GM12872 (cell line): ENCODE data around the gene SMIM44.
A peak's percentile ranks its signal among the peaks of the same experiment; 100 is the strongest.

Source experiments
- TF ChIP-seq, protein P1 (sequence below): IDR thresholded peaks from 3 replicates; pipeline ENCODE4 v1.5.1; 2011; ENCODE audit warnings: low read depth, mild to moderate bottlenecking, low read length, moderate library complexity; ENCODE audit not compliant: insufficient read depth

SMIM44 gene

DNA sequence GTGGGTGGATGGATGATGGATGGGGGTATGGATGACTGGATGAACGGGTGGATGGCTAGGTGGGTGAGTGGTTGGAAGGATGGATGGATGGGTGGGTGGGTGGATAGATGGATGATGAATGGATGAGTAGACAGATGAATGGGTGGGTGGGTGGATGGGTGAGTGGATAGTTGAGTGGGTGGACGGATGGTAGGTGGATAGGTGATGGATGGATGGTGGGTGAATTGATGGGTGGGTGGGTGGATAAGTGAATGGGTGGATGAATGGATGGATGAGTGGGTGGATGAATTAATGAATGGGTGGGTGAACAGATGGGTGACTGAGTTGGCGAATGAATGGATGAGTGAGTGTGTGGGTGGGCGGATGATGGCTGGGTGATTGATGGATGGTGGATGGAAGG, 7.8 kb downstream of the SMIM44 start:
- TF ChIP-seq, protein P1, sequence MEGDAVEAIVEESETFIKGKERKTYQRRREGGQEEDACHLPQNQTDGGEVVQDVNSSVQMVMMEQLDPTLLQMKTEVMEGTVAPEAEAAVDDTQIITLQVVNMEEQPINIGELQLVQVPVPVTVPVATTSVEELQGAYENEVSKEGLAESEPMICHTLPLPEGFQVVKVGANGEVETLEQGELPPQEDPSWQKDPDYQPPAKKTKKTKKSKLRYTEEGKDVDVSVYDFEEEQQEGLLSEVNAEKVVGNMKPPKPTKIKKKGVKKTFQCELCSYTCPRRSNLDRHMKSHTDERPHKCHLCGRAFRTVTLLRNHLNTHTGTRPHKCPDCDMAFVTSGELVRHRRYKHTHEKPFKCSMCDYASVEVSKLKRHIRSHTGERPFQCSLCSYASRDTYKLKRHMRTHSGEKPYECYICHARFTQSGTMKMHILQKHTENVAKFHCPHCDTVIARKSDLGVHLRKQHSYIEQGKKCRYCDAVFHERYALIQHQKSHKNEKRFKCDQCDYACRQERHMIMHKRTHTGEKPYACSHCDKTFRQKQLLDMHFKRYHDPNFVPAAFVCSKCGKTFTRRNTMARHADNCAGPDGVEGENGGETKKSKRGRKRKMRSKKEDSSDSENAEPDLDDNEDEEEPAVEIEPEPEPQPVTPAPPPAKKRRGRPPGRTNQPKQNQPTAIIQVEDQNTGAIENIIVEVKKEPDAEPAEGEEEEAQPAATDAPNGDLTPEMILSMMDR: no peak

DNA sequence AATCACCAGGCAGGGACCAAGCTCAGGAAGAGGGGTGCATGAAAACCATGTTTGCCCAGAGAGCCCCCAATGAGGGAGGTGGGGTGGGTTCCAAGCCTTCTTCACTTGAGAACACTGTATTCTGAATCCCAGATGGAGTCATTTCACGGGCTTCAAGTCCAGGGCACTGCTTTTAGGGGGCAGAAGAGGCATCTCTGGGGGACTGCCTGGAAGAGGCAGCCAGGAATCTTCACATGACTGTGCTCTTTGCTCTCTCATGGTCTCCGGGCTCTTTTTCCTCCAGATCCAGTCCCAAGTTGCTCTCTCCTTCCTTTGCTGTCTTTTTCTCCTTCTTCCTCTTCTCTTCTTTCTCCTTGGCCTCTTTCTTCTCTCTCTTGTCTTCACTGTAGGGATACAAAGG, 8.6 kb downstream of the SMIM44 start:
- TF ChIP-seq, protein P1: no peak

DNA sequence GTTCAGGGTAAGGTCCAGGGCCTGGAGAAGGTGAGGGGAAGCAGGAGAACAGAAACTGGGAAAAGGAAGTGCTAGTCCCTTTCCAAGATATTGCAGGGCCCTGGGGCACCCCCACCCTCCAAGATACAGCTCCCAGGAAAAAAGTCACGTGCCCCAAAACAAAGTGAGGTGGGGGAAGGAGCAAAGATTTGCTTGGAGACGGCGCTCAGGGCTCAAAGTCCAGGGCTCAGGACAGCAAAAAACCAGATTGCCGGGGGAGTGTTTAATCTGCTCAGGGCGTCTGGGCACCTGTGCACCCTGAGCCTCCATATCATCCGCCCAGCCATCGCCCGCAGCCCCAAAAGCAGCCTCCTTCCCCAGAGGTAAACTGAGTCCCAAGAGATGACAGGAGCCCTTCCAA, 9.2 kb downstream of the SMIM44 start:
- TF ChIP-seq, protein P1: no peak

DNA sequence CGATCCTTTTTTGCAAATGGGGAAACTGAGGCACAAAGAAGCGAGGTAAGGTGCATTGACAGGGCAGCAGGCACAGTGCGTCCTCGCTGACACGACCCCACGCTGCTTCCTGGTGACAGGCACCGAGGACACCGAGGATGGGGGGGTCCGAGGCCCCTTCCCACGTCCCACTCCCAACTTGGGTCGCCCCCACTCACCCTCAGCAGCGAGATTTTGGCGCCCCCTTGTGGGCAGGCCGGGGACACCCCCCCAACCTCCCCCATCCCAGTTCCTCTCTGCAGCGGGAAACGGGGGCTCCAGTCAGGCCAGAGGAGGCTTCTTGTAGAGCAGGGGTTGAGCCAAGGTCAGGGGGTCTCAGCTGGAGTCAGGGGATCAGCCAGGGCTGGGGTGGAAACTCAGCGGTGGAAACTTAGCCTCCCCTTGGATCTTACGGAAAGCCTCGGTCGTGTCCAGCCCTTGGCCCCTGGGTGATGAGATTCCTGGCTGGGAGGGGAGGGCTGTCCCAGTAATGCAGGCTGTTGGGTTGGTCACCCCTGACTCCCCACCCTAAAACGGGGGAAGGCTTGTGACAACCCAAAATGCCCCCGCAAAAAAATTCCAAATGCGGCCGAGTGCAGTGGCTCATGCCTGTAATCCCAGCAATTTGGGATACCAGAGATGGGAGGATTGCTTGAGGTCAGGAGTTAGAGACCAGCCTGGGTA, 11.1 kb downstream of the SMIM44 start:
- TF ChIP-seq, protein P1: peak; percentile 83

DNA sequence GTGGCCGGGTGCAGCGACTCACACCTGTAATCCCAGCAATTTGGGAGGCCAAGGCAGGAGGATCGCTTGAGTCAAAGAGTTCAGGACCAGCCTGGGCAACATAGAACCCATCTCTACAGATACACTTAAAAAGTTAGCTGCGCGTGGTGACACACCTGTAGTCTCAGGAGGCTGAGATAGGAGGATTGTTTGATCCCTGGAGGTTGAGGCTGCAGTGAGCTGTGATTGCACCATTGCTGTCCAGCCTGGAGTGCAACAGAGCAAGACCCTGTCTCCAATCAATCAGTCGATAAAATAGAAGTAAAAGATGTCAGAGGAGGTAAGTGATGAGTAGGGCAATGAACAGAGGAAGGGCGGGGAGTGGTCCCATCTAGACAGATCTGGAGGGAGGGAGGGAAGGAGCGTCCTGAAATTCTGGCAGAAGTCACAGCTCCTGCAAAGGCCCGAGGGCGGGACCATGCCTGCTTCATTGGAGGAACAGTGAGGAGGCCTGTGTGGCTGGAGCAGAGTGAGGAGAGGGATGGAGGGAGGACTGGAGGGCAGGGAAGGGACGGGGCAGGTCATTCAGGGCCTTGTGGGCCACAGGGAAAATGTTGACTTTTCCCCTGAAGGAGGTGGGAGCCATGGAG, 12.6 kb downstream of the SMIM44 start:
- TF ChIP-seq, protein P1: no peak

DNA sequence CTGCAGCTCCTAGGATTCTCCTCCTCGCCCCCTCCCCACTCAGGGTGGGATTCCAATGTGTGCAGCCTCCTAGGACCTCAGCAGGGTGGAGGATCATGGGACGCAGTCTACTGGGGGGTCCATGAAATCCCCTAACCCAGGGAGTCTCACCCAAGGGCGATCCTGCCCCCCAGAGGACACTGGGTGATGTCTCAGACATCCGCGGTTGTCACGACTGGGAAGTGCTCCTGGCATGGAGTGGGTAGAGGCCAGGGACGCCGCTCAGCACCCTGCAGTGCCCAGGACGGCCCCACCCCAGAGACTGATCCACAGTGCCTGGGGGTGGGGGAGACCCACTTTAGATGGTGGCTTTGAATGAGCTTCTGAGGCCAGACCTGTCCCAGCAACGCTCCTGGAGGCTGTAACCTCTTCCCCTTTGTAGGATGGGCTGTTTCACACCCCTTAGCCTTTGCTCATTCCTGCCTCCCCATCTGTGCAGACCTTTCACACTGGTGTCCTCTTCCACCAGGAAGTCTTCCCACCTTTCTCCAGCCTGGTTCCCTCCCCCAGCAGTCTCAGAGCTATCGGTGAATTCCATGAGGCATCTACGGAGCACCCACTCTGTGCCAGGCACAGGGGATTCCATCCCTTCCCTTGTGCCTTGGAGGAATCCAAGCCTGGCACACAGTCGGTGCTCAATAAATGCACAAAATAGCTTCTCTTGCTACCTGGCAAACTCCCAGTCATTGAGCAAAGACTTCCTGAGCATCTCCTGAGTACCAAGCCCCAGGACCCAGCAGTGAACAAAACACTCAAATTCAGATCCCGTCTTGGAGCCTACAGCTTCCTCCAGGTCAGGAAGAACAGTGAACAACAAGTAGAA, 13.4 kb downstream of the SMIM44 start:
- TF ChIP-seq, protein P1: no peak

DNA sequence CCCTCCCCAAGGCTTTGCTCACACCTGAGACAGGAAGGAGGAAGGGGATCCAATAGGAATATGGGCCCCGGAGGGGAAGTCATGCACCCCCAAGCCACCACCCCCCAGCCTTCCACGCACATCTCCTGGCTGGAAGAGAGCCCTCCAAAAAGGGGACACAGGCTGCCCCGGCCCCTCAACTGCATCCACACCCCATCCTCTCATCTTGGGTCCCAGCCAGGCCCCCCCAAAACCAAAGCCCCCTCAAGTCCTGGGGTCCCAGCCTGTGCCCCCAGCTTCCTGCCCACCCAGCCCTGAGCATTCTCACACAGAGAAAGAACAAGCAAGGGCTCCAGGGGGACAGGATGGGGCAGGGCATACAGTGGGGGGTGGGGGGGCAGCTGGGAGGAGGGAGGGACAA, 15.0 kb downstream of the SMIM44 start:
- TF ChIP-seq, protein P1: no peak
